ENCODE results near the gene ZMYND11.

Gene ZMYND11

DNA sequence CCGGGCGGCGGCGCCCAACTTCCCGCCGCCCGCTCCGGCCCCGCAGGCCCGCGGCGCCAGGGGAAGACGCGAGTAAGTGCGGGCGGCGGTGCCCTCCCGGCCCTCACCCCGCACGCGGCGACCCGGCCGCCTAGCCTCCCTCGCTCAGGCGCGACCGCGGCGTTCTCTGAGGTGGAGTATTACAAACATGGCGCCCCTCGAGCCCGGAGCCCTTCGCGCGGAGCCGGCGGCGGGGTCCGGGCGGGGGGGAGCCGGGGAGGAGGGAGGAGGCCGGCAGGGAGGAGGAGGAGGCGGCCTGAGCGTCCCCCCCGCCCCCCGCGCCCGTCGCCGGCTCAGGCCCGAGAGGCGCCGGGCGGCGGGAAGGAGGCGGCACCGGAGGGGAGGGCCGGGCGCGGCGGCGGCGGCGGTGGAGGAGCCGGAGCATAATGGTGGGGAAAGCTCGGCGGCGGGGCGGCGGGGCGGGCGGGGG, at the start of gene ZMYND11:
Gene ZMYND11 (plus strand): TSS at position 324 of the 469 bp plus-strand sequence. CDS start 44,558 bp downstream, outside the sequence.
- in situ Hi-C loops (cut with MboI; ENCODE audit: low pct_unique_long_range_greater_than_20kb, low sequenced_read_pairs, unreplicated experiment): no loop called here
- DNase-seq (ENCODE audit: low spot score): peak; percentile 91

DNA sequence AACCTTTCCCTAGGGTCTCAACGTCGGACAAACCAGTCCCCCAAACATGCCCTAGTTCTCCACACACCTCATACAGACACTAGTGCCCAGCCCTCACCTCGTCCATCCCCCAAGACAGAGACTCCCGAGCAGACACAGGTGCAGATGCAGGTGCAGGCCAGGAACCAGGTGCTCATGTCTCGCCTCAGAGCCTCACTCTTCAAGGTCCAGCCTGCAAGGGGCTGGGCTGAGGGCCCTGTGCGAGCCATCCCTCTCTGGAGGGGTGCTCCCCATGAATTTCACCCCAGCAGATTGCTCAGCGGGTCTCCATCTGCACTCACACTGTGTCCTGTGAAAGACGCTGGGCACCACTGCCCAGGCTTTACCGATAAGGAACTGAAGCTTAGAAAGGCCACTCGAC, 49.2 kb upstream of the ZMYND11 start:
- TF ChIP-seq, protein P1, sequence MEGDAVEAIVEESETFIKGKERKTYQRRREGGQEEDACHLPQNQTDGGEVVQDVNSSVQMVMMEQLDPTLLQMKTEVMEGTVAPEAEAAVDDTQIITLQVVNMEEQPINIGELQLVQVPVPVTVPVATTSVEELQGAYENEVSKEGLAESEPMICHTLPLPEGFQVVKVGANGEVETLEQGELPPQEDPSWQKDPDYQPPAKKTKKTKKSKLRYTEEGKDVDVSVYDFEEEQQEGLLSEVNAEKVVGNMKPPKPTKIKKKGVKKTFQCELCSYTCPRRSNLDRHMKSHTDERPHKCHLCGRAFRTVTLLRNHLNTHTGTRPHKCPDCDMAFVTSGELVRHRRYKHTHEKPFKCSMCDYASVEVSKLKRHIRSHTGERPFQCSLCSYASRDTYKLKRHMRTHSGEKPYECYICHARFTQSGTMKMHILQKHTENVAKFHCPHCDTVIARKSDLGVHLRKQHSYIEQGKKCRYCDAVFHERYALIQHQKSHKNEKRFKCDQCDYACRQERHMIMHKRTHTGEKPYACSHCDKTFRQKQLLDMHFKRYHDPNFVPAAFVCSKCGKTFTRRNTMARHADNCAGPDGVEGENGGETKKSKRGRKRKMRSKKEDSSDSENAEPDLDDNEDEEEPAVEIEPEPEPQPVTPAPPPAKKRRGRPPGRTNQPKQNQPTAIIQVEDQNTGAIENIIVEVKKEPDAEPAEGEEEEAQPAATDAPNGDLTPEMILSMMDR (IDR thresholded peaks at IDR 0.05; ENCODE audit: extremely low read depth, insufficient read depth, missing control alignments): no peak
- in situ Hi-C loops (cut with MboI; ENCODE audit: low pct_unique_long_range_greater_than_20kb, low sequenced_read_pairs, unreplicated experiment): no loop called here
- DNase-seq (ENCODE audit: low spot score): no peak

More for the DNA sequence above, at the start of gene ZMYND11:
- TF ChIP-seq, protein P1 (IDR thresholded peaks at IDR 0.05; ENCODE audit: extremely low read depth, insufficient read depth, missing control alignments): no peak

DNA sequence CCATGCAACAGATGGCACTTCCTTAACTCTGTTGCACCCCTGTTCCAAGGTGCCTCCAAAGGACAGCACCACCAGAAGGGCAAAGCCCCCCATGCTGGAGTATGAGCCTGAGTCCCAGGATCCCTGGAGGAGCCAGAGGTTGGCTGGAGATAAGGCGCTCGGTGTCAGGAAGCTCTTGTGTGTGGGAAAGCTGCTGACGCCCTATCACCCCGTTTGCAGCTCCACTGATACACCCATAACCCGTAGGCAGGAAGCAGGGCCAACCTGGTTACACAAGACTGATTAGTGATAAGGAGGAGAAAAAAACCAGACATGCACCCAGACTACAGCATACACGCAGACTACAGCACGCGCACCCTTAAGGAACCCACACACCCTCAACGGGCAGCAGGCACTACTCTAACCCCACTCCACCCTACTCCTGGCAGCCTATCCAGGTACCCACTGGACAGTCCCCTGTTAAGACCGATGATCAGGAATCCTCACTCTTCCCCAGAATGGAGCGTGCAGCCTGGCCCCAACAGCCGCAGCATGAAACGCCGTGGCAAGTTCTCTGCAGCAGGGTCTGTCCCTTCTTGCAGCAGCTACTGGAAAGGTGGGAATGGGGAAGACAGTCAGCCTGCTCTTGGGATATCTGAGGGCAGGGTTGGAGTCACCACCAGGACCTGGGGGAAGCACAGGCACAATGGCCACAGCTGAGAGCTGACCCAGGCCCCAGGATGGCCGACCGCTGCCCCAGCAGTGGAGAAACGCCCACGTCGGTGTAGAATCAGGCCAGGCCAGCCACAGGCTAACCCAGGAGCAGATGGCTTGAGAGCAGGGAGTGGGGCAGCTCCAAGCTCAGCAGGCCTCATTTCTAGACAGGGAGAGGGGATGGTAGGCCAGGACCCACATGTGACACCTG, 47.8 kb upstream of the ZMYND11 start:
- in situ Hi-C loops (cut with MboI; ENCODE audit: low pct_unique_long_range_greater_than_20kb, low sequenced_read_pairs, unreplicated experiment): no loop called here
- TF ChIP-seq, protein P1 (IDR thresholded peaks at IDR 0.05; ENCODE audit: extremely low read depth, insufficient read depth, missing control alignments): no peak
- no peak for DNase-seq (ENCODE audit: low spot score)

DNA sequence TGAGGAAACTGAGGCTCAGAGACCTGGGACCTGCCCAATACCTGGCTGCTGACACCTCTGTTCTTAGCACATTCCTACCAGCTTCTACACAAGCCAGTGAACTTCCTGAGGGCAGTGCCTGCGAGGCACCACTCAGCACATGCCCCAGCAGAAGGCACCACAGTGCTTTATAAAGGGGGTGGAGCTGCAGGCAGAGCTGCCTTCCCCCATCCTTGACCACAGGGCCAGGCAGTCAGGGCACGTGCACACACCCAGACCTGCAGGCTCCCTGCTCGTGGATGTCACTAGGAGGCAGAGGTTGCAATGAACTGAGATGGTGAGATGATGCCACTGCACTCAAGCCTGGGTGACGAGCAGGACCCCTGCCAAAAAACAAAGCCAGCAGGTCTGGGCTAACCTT, 47.0 kb upstream of the ZMYND11 start:
- TF ChIP-seq, protein P1 (IDR thresholded peaks at IDR 0.05; ENCODE audit: extremely low read depth, insufficient read depth, missing control alignments): no peak
- DNase-seq (ENCODE audit: low spot score): no peak
- in situ Hi-C loops (cut with MboI; ENCODE audit: low pct_unique_long_range_greater_than_20kb, low sequenced_read_pairs, unreplicated experiment): no loop called here

DNA sequence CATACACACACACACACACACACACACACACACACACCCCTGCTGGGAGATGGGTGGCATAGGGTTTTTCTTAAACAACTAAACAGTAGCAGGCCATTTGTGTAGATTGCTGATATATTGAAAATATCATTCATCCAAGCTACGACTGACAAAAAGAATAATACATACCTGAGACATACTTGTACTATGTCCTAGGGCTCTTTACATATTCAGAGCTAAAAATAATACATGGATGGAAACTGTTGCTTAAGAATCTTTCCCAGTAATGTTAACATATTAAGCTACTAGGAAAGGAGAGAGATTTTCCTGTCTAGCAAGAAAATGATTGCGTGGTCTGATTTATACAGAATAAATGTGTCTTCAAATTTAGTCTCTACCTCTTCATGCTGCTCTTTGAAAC, 46.0 kb upstream of the ZMYND11 start:
- in situ Hi-C loops (cut with MboI; ENCODE audit: low pct_unique_long_range_greater_than_20kb, low sequenced_read_pairs, unreplicated experiment): no loop called here
- no peak for DNase-seq (ENCODE audit: low spot score)

DNA sequence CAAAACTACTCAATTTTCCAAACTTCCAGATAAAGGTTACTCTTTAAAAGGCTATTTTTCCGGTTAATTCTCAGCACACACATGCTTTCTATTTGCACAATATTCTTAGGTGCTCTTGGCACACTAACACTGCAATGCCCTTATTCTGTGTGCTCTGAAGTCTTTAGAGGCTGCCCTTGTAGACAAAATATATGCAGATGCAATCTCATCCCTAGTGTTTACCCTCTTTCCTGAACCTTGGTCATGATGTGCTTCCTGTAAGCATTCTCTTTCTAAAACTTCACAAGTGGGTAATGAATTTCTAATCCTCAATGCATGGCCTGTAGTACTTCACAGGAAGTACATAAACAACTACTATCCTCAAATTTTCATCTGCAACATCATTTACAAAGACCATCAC, 45.1 kb upstream of the ZMYND11 start:
- in situ Hi-C loops (cut with MboI; ENCODE audit: low pct_unique_long_range_greater_than_20kb, low sequenced_read_pairs, unreplicated experiment): no loop called here
- TF ChIP-seq, protein P1 (IDR thresholded peaks at IDR 0.05; ENCODE audit: extremely low read depth, insufficient read depth, missing control alignments): no peak
- DNase-seq (ENCODE audit: low spot score): no peak

More for the DNA sequence above, 46.0 kb upstream of the ZMYND11 start:
- TF ChIP-seq, protein P1 (IDR thresholded peaks at IDR 0.05; ENCODE audit: extremely low read depth, insufficient read depth, missing control alignments): no peak
